HFF-Myc (cell line): ENCODE results near the gene KCNE2.

Source experiments
- DNase-seq: peaks from one replicate; pipeline ENCODE4 v3.0.0-alpha.2; 2011; ENCODE audit warnings: low read depth; ENCODE audit errors: extremely low read depth
- H3K4me3 ChIP-seq: replicated peaks from 2 replicates; pipeline ENCODE4 v1.5.1; 2011; ENCODE audit warnings: low read depth, mild to moderate bottlenecking, control low read depth, low read length
- TF ChIP-seq, protein P1 (sequence below): IDR thresholded peaks from 2 replicates; pipeline ENCODE4 v1.5.1; 2012; ENCODE audit warnings: mild to moderate bottlenecking, low read depth, low read length, control low read depth; ENCODE audit errors: missing control alignments

Gene KCNE2

DNA sequence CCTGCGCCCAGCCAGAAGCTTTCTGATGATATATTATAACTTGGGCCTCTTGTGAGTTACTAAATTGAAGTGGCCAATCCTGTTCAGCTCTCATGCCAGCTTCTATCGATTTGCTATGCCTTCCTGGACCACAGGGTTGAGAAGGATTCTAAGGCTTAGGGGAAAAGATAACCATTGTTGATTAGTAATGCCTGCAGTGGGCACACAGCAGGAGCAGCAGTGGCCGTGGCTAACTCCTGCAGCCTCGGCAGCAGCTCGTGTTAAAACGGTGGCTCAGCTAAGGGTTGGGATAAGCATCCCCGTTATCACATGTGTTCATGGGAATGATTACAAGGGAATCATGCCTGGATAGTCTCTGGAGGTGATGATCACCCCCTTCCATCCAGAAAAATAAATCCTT lies 20.5 kb upstream of the KCNE2 start:
- no peak for DNase-seq
- no peak overlapping the region for H3K4me3 ChIP-seq
- TF ChIP-seq, protein P1, sequence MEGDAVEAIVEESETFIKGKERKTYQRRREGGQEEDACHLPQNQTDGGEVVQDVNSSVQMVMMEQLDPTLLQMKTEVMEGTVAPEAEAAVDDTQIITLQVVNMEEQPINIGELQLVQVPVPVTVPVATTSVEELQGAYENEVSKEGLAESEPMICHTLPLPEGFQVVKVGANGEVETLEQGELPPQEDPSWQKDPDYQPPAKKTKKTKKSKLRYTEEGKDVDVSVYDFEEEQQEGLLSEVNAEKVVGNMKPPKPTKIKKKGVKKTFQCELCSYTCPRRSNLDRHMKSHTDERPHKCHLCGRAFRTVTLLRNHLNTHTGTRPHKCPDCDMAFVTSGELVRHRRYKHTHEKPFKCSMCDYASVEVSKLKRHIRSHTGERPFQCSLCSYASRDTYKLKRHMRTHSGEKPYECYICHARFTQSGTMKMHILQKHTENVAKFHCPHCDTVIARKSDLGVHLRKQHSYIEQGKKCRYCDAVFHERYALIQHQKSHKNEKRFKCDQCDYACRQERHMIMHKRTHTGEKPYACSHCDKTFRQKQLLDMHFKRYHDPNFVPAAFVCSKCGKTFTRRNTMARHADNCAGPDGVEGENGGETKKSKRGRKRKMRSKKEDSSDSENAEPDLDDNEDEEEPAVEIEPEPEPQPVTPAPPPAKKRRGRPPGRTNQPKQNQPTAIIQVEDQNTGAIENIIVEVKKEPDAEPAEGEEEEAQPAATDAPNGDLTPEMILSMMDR: no peak

DNA sequence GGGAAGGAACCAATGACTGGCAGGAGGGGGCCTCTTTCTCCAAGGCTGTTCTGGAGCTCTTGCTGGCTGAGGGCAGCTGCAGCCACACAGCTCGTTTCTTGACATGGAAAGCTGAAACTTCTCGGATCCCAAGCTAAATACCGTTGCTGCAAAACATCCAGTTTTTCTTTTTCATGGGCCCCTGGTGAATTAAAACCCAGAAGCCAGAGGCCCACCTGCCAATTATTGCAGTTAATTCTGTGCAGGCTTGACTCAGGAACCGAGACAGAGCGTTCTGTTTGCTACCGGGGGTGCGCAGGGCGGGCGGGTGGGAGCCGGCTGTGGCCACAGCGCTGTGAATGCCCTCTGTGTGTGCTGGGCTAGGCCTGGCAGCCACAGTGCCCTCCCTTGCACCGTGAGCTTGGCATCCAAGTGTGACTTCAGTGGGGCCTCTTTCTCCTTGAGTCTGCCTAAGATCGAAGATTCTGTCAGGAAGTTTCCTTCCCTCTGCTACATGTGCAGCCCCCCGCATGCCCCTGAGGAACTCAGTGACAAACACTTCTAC lies 19.9 kb upstream of the KCNE2 start:
- no peak overlapping the region for H3K4me3 ChIP-seq
- no peak for DNase-seq
- TF ChIP-seq, protein P1: no peak

DNA sequence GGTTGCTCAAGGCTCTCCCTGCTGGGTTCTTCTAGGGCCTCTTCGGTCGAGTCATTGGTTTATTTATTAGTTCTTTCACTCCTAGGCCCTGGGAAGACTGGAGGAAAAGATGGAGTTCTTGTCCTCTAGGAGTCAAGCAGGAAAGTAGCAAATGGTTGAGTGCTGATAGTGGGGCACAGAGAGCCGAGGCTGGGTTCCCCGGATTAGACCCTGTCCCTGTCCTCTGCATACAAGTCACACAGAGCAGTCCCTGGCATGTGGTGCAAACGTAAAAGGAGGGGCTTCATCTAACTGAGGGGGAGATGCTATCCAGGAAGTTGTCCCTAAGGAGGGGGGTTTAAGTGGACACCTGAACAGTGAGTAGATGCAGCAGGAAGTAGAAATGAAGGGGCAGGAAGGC lies 19.2 kb upstream of the KCNE2 start:
- DNase-seq: no peak
- TF ChIP-seq, protein P1: no peak
- H3K4me3 ChIP-seq: no peak overlapping the region

DNA sequence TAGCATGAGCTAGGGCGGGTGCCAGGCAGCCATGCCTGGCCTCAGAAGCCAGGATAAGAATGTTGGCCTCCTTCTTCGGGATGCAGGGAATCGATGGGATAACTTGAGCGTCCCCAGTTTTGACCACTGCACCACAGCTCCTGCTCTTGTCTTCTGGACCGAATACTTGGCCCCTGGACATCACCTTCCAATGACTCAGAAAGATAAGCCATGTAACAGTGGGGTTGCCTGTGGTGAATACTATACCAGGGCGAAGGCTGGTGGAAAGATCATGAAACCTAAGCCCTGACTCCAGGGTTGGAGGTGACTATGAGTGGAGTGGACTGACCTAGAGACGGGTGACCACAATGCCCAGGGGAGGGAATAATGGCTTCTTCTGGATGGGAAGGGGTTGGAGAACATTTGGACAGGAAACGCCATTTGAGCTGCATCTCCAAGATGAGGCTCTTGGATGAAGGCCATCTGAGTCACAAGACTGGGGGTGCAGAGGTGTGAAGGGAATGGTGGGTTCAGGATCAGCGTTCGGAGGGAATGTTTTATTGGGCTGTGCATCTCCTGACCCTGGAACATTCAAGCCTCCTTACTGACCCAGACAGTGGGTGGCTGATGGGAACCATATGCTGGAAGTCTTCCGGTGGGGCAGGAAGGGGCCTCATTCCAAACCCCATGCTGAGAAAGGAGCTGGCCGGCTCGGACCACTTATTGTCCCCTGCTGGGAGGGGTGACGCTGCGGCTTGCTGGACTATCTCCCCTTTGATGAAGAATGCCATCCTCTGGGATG lies 18.5 kb upstream of the KCNE2 start:
- TF ChIP-seq, protein P1: no peak
- peak; percentile 91 for DNase-seq
- no peak overlapping the region for H3K4me3 ChIP-seq

DNA sequence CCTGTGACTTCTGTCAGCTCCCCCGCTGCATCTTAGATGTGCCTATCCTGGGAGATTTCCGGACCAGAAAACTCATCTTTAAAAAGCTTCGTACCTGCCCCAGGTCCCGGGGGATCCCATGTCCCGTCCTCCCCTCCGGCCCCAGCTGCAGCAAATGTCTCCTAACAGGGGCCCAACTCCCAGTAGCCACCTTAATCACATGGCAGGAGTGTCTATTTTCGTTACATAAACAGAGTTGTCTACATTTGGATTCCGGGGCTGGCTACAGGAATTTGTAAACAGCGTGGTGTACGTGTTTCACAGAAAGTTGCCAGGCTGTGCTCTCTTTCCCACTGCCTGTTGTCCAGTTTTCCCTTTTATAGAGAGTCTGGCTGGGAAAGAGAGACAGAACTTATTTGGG lies 17.9 kb upstream of the KCNE2 start:
- H3K4me3 ChIP-seq: no peak overlapping the region
- no peak for DNase-seq
- TF ChIP-seq, protein P1: no peak

DNA sequence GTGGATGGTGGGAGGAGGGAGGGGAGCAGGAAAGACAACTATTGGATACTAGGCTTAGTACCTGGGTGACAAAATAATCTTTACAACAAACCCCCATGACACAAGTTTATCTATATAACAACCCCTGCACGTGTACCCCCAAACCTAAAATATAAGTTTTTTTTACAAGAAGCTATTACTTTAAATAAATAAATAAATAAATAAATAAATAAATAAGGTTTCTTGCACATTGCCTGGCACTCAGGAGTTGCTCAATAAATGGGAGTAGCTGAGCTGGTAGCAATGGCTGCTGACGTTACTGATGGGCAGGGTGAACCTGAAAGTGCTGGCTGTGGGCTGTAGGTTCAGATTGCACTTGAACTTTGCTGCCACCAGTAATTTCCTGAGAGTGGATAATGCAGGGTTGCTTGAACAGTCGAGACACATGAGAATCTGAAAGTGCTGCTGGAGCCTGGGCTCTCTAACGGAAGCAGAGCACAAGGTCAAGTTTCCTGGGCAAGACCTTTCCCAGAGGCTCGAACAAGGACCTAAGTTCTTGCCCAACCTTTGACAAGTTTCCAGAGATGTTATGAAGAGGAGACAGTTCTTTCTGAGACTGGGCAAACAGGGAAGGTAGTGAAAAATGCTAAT lies 14.8 kb upstream of the KCNE2 start:
- H3K4me3 ChIP-seq: no peak overlapping the region
- TF ChIP-seq, protein P1: no peak
- no peak for DNase-seq
